H7 (cell line): ENCODE data around the gene EHF. TPM values are rescaled to one million over a fixed set of nuclear protein-coding genes. Genes with fewer than 3 reads are reported as not detected.
"Not testable (repeated sequence)": the region's sequence is repeated elsewhere in the genome, so short reads cannot be mapped to it uniquely, and the experiment has no call there.

ENCODE experiments used
- DNase-seq: peaks from one replicate; pipeline ENCODE4 v3.0.0; 2012
- H3K27me3 ChIP-seq: 2 replicates; pipeline ENCODE4 v1.6.0; 2011; ENCODE audit warnings: mild to moderate bottlenecking, low read length; ENCODE audit not compliant: control insufficient read depth, insufficient read depth
- H3K36me3 ChIP-seq: replicated peaks from 2 replicates; pipeline ENCODE4 v1.5.1; 2011; ENCODE audit warnings: low read length; ENCODE audit not compliant: control insufficient read depth, insufficient read depth
- H3K4me3 ChIP-seq: 2 replicates; pipeline ENCODE4 v1.5.1; 2011; ENCODE audit warnings: low read depth, mild to moderate bottlenecking, control low read depth, low read length, moderate library complexity; ENCODE audit not compliant: insufficient read depth
- total RNA-seq: library from RNA; depleted of rRNA; stranded (reverse); fragments of >200 nt; shearing (Covaris generic); gene quantifications from 2 replicates; pipeline ENCODE4 v1.2.3, GENCODE V29; 2014; rRNA removed

EHF gene
- total RNA-seq = 1.4 TPM in 1 of 2 replicates, not detected in the other

- Histone ChIP-seq H3K4me3 (no peak within 1 kb of the TSS), H3K27me3 (no peaks in the 10 kb centered on the region)
These were observed at the start of gene EHF for GRCh38 chr11:34620820-34621792. EHF (plus strand) TSS chr11:34621093; CDS start chr11:34642631, 21,538 bp downstream.

GRCh38 chr11:34573537-34573936, 47.4 kb upstream of the EHF start:
- Histone ChIP-seq H3K36me3 (no peaks in the 10 kb centered on the region), H3K4me3 (no peak overlapping the region), H3K27me3 (no peaks in the 10 kb centered on the region; the same call in 1 of the 2 replicates)
- no peak for DNase-seq

More at GRCh38 chr11:34620820-34621792, at the start of gene EHF:
- H3K36me3 ChIP-seq = no peaks in the 10 kb centered on the region
- no peak for DNase-seq

- H3K27me3 ChIP-seq = no peaks in the 10 kb centered on the region; the same call in 1 of the 2 replicates
These were observed 45.6 kb upstream of the EHF start for GRCh38 chr11:34575261-34575660.

GRCh38 chr11:34575671-34576070, 45.2 kb upstream of the EHF start:
- H3K27me3 ChIP-seq = no peaks in the 10 kb centered on the region; the same call in 1 of the 2 replicates
- no peak for DNase-seq
- no peaks in the 10 kb centered on the region for H3K36me3 ChIP-seq
- no peak overlapping the region for H3K4me3 ChIP-seq

More at GRCh38 chr11:34575261-34575660, 45.6 kb upstream of the EHF start:
- H3K4me3 ChIP-seq = no peak overlapping the region
- DNase-seq = no peak
- no peaks in the 10 kb centered on the region for H3K36me3 ChIP-seq

- H3K27me3 ChIP-seq = no peaks in the 10 kb centered on the region; the same call in 1 of the 2 replicates
- no peak for DNase-seq
These were observed 44.6 kb upstream of the EHF start for GRCh38 chr11:34576331-34576730.

GRCh38 chr11:34583818-34584217, 37.1 kb upstream of the EHF start:
- H3K4me3 ChIP-seq = no peak overlapping the region
- no peaks in the 10 kb centered on the region; the same call in 1 of the 2 replicates for H3K27me3 ChIP-seq
- H3K36me3 ChIP-seq = no peaks in the 10 kb centered on the region
- no peak for DNase-seq

More at GRCh38 chr11:34576331-34576730, 44.6 kb upstream of the EHF start:
- no peak overlapping the region for H3K4me3 ChIP-seq
- no peaks in the 10 kb centered on the region for H3K36me3 ChIP-seq

GRCh38 chr11:34585304-34585734, 35.6 kb upstream of the EHF start:
- H3K4me3 ChIP-seq = no peak overlapping the region
- no peaks in the 10 kb centered on the region for H3K36me3 ChIP-seq
- H3K27me3 ChIP-seq = no peaks in the 10 kb centered on the region; the same call in 1 of the 2 replicates
- DNase-seq = no peak

GRCh38 chr11:34585735-34586487, 35.0 kb upstream of the EHF start:
- no peaks in the 10 kb centered on the region; the same call in 1 of the 2 replicates for H3K27me3 ChIP-seq
- no peak overlapping the region for H3K4me3 ChIP-seq
- peak; percentile 22 for DNase-seq
- H3K36me3 ChIP-seq = no peaks in the 10 kb centered on the region

GRCh38 chr11:34586488-34587281, 34.2 kb upstream of the EHF start:
- no peak overlapping the region for H3K4me3 ChIP-seq
- no peaks in the 10 kb centered on the region for H3K36me3 ChIP-seq
- H3K27me3 ChIP-seq = no peaks in the 10 kb centered on the region; the same call in 1 of the 2 replicates
- no peak for DNase-seq

- H3K4me3 ChIP-seq = no peak overlapping the region
- no peak for DNase-seq
- no peaks in the 10 kb centered on the region; the same call in 1 of the 2 replicates for H3K27me3 ChIP-seq
- no peaks in the 10 kb centered on the region for H3K36me3 ChIP-seq
These were observed 33.6 kb upstream of the EHF start for GRCh38 chr11:34587282-34587677.

- no peaks in the 10 kb centered on the region for H3K36me3 ChIP-seq
- H3K4me3 ChIP-seq = no peak overlapping the region
- DNase-seq = no peak
- no peaks in the 10 kb centered on the region; the same call in 1 of the 2 replicates for H3K27me3 ChIP-seq
These were observed 32.9 kb upstream of the EHF start for GRCh38 chr11:34588023-34588422.

GRCh38 chr11:34588701-34589100, 32.2 kb upstream of the EHF start:
- Histone ChIP-seq H3K36me3 (no peaks in the 10 kb centered on the region), H3K4me3 (no peak overlapping the region), H3K27me3 (no peaks in the 10 kb centered on the region; the same call in 1 of the 2 replicates)
- DNase-seq = no peak

- H3K36me3 ChIP-seq, H3K4me3 ChIP-seq, DNase-seq, H3K27me3 ChIP-seq: not testable (repeated sequence)
These were observed 31.7 kb upstream of the EHF start for GRCh38 chr11:34589177-34589576.

- no peaks in the 10 kb centered on the region for H3K36me3 ChIP-seq
- no peak overlapping the region for H3K4me3 ChIP-seq
- no peaks in the 10 kb centered on the region for H3K27me3 ChIP-seq
- DNase-seq = no peak
These were observed 27.8 kb upstream of the EHF start for GRCh38 chr11:34593085-34593484.
